ENCODE measurements around the gene UBLCP1.

UBLCP1 gene

DNA sequence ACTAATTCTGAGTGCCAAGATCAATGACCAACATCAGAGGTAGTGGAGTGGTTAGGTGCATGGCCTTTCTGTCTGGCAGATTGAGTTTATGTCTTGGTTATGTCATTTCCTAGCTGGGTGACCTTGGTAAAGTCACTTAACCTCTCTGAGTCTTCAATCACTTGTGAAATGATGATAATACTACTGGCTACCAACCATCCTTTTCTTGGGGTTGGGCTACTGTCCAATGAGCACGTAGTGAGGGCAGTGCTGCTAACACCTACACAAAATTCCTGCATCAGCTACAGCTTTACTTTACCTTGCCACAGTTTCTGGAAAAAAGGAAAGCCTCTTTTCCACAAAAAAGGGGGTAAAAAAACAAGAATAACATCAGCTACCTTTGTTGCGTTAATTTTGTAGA is 54.8 kb downstream of the UBLCP1 start:
- Histone ChIP-seq H3K27ac (ENCODE audit: extremely low read depth, low read depth, low read length) (no peak overlapping the region), H3K4me3 (ENCODE audit: low read depth, low read length) (no peak overlapping the region), H3K36me3 (ENCODE audit: control insufficient read depth in 2 of 2, insufficient read depth in 1 of 2, low read length in 2 of 2) (no peaks in the 10 kb centered on the region), H3K9me3 (ENCODE audit: control insufficient read depth, insufficient read depth, low read depth, low read length) (no peaks in the 10 kb centered on the region), H3K4me1 (ENCODE audit: control insufficient read depth, insufficient read depth, low read length) (no peaks in the 10 kb centered on the region)
- ChIA-PET CTCF (interaction anchor here (0.6 to 3.5 kb wide), 15 partner anchors 7 to 1076 kb away, joined by 3 to 68 read pairs (median 4); partner anchors contain the start of gene IL12B), POLR2A (no interaction called here)
- no peak for TF ChIP-seq ZNF24 (tag by site-specific recombination; IDR thresholded peaks at IDR 0.05)
- TF ChIP-seq ZNF292 (tag by site-specific recombination; IDR thresholded peaks at IDR 0.05; ENCODE audit: borderline replicate concordance, low read depth) = no peak
- TF ChIP-seq, protein P1, sequence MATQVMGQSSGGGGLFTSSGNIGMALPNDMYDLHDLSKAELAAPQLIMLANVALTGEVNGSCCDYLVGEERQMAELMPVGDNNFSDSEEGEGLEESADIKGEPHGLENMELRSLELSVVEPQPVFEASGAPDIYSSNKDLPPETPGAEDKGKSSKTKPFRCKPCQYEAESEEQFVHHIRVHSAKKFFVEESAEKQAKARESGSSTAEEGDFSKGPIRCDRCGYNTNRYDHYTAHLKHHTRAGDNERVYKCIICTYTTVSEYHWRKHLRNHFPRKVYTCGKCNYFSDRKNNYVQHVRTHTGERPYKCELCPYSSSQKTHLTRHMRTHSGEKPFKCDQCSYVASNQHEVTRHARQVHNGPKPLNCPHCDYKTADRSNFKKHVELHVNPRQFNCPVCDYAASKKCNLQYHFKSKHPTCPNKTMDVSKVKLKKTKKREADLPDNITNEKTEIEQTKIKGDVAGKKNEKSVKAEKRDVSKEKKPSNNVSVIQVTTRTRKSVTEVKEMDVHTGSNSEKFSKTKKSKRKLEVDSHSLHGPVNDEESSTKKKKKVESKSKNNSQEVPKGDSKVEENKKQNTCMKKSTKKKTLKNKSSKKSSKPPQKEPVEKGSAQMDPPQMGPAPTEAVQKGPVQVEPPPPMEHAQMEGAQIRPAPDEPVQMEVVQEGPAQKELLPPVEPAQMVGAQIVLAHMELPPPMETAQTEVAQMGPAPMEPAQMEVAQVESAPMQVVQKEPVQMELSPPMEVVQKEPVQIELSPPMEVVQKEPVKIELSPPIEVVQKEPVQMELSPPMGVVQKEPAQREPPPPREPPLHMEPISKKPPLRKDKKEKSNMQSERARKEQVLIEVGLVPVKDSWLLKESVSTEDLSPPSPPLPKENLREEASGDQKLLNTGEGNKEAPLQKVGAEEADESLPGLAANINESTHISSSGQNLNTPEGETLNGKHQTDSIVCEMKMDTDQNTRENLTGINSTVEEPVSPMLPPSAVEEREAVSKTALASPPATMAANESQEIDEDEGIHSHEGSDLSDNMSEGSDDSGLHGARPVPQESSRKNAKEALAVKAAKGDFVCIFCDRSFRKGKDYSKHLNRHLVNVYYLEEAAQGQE (tag by site-specific recombination; IDR thresholded peaks at IDR 0.05) = no peak
- no peak for TF ChIP-seq TRIM28 (IDR thresholded peaks at IDR 0.05; ENCODE audit: borderline replicate concordance, low read length)
- TF ChIP-seq SP3 (tag by site-specific recombination; IDR thresholded peaks at IDR 0.05) = no peak
- TF ChIP-seq, protein P2, sequence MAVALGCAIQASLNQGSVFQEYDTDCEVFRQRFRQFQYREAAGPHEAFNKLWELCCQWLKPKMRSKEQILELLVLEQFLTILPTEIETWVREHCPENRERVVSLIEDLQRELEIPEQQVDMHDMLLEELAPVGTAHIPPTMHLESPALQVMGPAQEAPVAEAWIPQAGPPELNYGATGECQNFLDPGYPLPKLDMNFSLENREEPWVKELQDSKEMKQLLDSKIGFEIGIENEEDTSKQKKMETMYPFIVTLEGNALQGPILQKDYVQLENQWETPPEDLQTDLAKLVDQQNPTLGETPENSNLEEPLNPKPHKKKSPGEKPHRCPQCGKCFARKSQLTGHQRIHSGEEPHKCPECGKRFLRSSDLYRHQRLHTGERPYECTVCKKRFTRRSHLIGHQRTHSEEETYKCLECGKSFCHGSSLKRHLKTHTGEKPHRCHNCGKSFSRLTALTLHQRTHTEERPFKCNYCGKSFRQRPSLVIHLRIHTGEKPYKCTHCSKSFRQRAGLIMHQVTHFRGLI (tag by site-specific recombination; IDR thresholded peaks at IDR 0.05) = peak; percentile 95

DNA sequence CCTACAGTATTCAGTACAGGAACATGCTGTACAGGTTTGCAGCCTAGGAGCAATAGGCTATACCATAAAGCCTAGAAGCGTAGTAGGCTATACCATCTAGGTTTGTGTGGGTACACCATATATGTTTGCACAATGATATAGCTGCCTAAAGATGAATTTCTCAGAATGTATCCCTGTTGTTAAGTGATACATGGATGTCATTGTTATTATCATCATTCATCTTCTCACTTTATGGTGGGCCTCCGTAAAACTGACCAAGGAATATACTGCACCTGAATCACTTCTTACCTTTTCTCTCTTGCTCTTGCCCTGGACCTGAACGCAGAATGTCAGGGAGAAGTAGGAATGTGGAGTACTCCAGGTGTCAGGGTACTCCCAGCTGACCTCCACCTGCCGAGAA is 55.4 kb downstream of the UBLCP1 start:
- Histone ChIP-seq H3K36me3 (ENCODE audit: control insufficient read depth in 2 of 2, insufficient read depth in 1 of 2, low read length in 2 of 2) (no peaks in the 10 kb centered on the region), H3K27ac (ENCODE audit: extremely low read depth, low read depth, low read length) (no peak overlapping the region), H3K4me3 (ENCODE audit: low read depth, low read length) (no peak overlapping the region), H3K4me1 (ENCODE audit: control insufficient read depth, insufficient read depth, low read length) (no peaks in the 10 kb centered on the region), H3K9me3 (ENCODE audit: control insufficient read depth, insufficient read depth, low read depth, low read length) (no peaks in the 10 kb centered on the region)
- CTCF ChIA-PET = interaction anchor here (0.7 to 3.5 kb wide), 6 partner anchors 11 to 467 kb away, joined by 3 to 68 read pairs (median 14); partner anchors contain the start of gene IL12B
- TF ChIP-seq, protein P3, sequence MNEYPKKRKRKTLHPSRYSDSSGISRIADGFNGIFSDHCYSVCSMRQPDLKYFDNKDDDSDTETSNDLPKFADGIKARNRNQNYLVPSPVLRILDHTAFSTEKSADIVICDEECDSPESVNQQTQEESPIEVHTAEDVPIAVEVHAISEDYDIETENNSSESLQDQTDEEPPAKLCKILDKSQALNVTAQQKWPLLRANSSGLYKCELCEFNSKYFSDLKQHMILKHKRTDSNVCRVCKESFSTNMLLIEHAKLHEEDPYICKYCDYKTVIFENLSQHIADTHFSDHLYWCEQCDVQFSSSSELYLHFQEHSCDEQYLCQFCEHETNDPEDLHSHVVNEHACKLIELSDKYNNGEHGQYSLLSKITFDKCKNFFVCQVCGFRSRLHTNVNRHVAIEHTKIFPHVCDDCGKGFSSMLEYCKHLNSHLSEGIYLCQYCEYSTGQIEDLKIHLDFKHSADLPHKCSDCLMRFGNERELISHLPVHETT (tag by site-specific recombination; IDR thresholded peaks at IDR 0.05) = no peak
- TF ChIP-seq SP7 (tag by site-specific recombination; IDR thresholded peaks at IDR 0.05) (no peak), ZNF423 (tag by site-specific recombination; IDR thresholded peaks at IDR 0.05) (no peak), RBAK (tag by site-specific recombination; IDR thresholded peaks at IDR 0.05) (no peak), ZNF292 (tag by site-specific recombination; IDR thresholded peaks at IDR 0.05; ENCODE audit: borderline replicate concordance, low read depth) (no peak)
- TF ChIP-seq, protein P4, sequence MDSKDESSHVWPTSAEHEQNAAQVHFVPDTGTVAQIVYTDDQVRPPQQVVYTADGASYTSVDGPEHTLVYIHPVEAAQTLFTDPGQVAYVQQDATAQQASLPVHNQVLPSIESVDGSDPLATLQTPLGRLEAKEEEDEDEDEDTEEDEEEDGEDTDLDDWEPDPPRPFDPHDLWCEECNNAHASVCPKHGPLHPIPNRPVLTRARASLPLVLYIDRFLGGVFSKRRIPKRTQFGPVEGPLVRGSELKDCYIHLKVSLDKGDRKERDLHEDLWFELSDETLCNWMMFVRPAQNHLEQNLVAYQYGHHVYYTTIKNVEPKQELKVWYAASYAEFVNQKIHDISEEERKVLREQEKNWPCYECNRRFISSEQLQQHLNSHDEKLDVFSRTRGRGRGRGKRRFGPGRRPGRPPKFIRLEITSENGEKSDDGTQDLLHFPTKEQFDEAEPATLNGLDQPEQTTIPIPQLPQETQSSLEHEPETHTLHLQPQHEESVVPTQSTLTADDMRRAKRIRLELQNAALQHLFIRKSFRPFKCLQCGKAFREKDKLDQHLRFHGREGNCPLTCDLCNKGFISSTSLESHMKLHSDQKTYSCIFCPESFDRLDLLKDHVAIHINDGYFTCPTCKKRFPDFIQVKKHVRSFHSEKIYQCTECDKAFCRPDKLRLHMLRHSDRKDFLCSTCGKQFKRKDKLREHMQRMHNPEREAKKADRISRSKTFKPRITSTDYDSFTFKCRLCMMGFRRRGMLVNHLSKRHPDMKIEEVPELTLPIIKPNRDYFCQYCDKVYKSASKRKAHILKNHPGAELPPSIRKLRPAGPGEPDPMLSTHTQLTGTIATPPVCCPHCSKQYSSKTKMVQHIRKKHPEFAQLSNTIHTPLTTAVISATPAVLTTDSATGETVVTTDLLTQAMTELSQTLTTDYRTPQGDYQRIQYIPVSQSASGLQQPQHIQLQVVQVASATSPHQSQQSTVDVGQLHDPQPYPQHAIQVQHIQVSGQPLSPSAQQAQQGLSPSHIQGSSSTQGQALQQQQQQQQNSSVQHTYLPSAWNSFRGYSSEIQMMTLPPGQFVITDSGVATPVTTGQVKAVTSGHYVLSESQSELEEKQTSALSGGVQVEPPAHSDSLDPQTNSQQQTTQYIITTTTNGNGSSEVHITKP (tag by site-specific recombination; IDR thresholded peaks at IDR 0.05) = peak; percentile 73
- POLR2A ChIA-PET = no interaction called here
